Globus pallidus (tissue), 1 donor: ENCODE measurements around the gene CATSPERD.
"Not testable (repeated sequence)": the region's sequence is repeated elsewhere in the genome, so short reads cannot be mapped to it uniquely, and the experiment has no call there.

ENCODE experiments used
- DNase-seq: peaks from one replicate; pipeline ENCODE4 v3.0.0-alpha.2; 2015; ENCODE audit warnings: low spot score

The CATSPERD gene

GRCh38 chr19:5742051-5742450, 21.6 kb downstream of the CATSPERD start:
- no peak for DNase-seq

DNA sequence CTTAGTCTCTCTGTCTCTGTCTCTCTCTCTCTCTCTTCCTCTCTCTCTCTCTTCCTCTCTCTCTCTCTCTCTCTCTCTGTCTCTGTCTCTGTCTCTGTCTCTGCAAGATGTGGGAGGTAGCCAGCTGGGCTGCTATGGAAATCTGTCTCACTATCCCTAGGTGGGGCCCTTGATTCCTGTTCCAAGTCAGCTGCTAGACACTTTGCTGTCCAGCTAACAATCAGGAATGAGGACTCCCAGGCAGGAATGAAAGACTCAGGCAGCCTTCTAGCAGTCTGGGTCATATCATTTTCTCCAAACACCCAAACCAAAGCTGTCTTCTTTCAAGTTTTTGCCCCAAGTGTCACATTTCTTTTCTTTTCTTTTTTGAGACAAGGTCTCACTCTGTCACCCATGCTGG, 23.2 kb downstream of the CATSPERD start:
- DNase-seq = no peak

DNA sequence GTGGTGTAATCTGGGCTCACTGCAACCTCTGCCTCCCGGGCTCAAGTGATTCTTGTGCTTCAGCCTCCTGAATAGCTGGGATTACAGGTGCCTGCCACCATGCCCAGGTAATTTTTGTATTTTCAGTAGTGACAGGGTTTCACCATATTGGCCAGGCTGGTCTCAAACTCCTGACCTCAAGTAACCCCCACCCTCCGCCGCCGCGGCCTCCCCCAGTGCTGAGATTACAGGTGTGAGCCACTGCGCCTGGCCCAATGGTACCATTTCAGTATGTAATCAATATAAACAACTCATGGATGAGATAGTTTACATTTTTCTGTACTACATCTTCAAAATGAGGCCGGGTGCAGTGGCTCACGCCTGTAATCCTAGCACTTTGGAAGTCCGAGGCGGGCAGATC, 24.6 kb downstream of the CATSPERD start:
- not testable (repeated sequence) for DNase-seq

GRCh38 chr19:5748920-5749319, 28.5 kb downstream of the CATSPERD start:
- DNase-seq = not testable (repeated sequence)

DNA sequence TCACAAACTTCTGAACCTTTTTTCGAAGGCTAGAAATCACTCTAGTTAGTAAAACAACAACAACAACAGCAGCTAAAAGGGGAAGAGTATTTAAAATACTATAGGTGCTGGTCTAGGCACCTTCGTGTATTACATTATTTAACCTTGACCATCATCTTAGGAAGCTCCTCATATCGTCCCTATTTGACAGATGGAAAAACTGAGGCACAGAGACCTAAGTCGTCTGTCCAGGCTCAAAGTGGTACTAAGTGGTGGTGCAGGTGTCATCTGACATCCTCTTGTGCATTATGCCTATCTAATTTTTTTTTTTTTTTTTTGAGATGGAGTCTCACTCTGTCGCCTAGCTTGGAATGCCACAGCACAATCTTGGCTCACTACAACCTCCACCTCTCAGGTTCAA, 29.1 kb downstream of the CATSPERD start:
- DNase-seq = no peak

- no peak for DNase-seq
These were observed 31.3 kb downstream of the CATSPERD start for GRCh38 chr19:5751709-5752108.

DNA sequence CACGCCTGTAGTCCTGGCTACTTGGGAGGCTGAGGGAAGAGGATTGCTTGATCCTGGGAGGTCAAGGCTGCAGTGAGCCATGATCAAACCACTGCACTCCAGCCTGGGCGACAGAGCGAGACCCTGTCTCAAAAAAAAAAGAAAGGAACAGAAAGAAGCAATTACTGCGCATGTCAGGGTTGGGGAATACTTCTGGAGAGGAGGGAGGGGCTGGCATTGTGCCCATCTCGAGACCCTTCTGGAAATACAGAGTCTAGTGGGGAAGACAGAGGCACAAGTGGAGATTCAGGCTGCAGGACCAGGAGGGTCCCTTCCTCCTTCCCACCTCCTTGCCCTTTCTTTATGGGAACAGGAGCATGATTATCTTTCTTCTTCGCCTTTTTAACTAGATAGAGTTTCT, 33.3 kb downstream of the CATSPERD start:
- DNase-seq = no peak

DNA sequence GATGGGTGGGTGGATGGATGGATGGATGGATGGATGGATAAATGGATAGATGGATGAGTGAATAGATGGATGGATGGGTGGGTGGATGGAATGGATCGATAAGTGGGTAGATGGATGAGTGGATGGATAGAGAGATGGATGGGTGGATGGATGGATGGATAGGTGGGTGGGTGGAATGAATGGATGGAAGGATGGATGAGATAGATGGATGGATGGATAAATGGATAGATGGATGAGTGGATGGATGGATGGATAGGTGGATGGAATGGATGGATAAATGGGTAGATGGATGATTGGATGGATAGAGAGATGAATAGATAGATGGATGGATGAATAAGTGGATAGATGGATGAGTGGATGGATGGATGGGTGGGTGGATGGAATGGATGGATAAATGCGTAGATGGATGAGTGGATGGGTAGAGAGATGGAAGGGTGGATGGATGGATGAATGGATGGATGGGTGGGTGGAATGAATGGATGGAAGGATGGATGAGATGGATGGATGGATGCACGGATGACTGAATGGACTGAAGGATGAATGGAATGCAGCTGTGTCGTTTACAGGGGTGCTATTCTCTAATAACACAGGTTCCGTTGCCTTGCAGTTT, 42.3 kb downstream of the CATSPERD start:
- DNase-seq = no peak

- no peak for DNase-seq
These were observed 44.8 kb downstream of the CATSPERD start for GRCh38 chr19:5765220-5765619.

- no peak for DNase-seq
These were observed 47.5 kb downstream of the CATSPERD start for GRCh38 chr19:5767949-5768348.

- DNase-seq = no peak
These were observed 52.0 kb downstream of the CATSPERD start for GRCh38 chr19:5772416-5772815.

GRCh38 chr19:5773276-5773675, 52.8 kb downstream of the CATSPERD start:
- no peak for DNase-seq

- no peak for DNase-seq
These were observed 54.5 kb downstream of the CATSPERD start for GRCh38 chr19:5774921-5775320.

DNA sequence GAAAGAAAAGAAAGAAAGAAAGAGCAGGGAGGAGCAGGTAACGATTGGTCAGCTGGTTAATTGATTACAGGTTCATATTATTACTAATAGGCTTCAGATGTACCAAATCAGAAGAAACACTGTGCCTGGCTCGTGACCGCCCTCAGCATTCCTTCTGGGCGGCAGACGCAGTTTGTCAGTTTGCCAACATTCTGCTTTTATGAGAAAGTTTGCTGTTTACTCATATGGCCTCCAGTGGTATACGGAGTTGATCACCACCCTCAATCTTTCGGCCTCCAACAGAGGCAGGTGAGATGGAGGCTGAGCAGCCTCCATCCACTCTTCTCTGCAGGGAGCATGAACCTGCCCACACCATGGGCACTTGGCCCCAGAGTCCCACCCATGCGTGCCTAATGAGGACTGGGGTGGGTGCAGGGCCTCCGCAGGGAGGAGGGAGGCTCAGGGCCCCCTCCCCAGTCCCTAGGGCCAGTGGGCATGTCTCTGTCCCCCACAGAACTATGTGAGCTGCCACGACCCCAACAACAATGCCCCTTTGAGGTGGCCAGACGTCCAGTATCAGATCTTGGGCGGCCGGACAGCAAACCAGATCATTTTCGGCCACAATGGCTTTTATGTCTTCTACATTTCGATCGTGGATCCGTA, 55.4 kb downstream of the CATSPERD start:
- DNase-seq = no peak

DNA sequence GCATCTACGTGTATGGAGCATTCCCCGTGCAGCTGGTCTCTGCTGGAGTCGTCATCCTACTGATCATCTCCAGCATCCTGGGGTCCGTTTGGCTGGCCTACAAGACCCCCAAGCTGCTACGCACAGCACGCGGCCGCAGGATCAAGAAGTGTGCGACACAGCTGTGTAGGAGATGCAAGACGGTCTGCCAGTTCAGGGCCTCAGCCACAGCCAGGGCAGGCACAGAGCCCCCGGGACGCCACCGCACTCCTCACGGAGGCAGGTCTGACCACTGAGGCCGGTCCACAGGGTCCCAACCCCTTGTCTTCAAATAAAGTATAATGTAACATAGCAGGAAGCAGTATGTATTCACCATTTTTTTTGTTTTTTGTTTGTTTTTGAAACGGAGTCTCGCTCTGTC, 58.0 kb downstream of the CATSPERD start:
- no peak for DNase-seq

GRCh38 chr19:5780916-5781315, 60.5 kb downstream of the CATSPERD start:
- DNase-seq = not testable (repeated sequence)

GRCh38 chr19:5782322-5782721, 61.9 kb downstream of the CATSPERD start:
- DNase-seq = no peak

- DNase-seq = no peak
These were observed 62.8 kb downstream of the CATSPERD start for GRCh38 chr19:5782945-5783919.

DNA sequence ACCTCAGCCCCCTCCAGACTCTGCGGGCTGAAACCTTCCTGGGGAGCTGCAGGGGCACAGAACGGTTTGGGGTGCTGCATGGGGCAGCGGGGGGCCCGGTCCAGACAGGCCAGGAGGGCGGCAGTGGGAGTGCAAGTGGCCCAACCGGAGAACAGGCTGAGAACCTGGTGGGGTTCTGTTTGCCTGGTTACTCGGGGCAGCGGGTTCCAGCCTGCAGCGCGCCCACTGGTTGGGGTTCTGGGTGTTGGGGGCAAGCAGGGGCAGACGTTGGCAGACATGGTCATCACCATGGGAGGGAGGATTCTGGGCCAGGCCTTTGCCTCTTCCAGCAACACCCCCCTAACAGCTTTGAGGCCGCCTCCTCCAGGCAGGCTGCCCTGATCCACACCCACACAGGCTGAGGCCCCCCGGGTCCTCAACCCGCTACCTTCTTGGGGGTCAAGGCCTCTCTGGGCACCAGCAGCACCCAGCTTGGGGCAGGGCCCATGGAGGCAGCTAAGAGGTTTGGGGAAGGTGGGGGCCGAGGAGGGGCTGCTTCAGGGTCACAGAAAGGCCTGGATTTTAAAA, 64.2 kb downstream of the CATSPERD start, which contains the start of gene PRR22:
Gene PRR22, minus strand, starts transcription at position 166 of the 567 bp plus-strand sequence. Its CDS starts 86 bp downstream, at position 80.
- DNase-seq = no peak

DNA sequence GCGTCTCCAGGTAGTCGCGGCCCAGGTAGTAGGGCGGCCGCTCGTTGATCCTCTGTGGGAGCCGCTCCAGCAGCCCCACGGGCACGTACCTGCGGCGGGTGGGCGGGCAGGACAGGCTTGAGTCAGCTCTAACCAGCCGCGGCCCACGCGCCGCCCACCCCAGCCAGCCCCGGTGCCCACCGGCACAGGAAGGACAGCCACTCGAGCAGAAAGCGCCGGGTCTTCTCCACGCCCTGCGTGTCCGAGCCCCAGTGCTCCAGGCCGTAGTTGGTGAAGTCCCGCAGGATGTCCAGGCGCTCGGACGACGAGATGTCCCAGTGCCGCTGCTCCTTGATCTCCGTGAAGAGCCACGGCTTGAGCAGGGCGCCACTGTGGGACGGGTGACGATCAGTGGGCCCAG, 65.0 kb downstream of the CATSPERD start:
- DNase-seq = no peak

- no peak for DNase-seq
These were observed 66.4 kb downstream of the CATSPERD start for GRCh38 chr19:5786593-5787408.
